ENCODE measurements around the gene KMT2B. TPM values are rescaled to one million over a fixed set of nuclear protein-coding genes. Genes with fewer than 3 reads are reported as not detected.

Gene KMT2B
- total RNA-seq, 1 experiment from 2014 or later, result 66.6 TPM

DNA sequence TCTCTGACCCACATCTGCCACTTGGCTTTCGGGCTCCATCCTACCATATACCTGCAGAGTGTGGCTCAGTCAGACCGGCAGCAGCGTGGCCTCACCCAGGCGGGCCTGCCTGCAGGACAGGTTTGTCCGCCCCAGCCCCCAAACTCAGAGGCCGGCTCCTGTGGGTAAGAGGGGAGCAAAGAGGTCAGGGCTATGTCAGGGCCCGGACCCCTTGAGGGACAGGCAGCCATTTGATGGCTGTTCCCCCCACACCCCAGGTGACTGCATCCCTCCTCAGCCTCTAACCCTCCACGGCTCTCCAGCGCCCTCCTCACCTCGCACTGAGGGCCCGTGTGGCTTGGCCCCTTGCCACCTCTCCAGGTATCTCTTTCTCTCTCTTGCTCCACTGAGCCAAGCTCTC lies 25.8 kb upstream of the KMT2B start:
- Mint-ChIP-seq H3K27me3 (ENCODE audit: low read depth) (peaks cover 3% of the 10 kb centered on the region), H3K4me1 (no peaks in the 10 kb centered on the region; the same call in 1 of the 2 replicates), H3K27ac (no peak overlapping the region), H3K4me3 (no peak overlapping the region), H3K36me3 (no peaks in the 10 kb centered on the region), H3K9me3 (peaks cover 4% of the 10 kb centered on the region; the same call in 1 of the 2 replicates)
- ChIA-PET CTCF (interaction anchor here (0.6 to 3.5 kb wide), 9 partner anchors 10 to 358 kb away, joined by 3 to 16 read pairs (median 7); partner anchors contain the start of gene HAUS5), POLR2A (interaction anchor here (0.6 to 2.2 kb wide), 2 partner anchors 11 to 53 kb away, joined by 4 to 5 read pairs; no protein-coding TSS in a partner anchor)
- ATAC-seq, result no peak
- DNase-seq (ENCODE audit: low spot score), result no peak
- TF ChIP-seq PRRX2 (CRISPR knock-in tag; IDR thresholded peaks at IDR 0.05) (no peak), ZNF423 (CRISPR knock-in tag; IDR thresholded peaks at IDR 0.05) (no peak), MYBL2 (CRISPR knock-in tag; IDR thresholded peaks at IDR 0.05) (no peak), SMAD4 (CRISPR knock-in tag; IDR thresholded peaks at IDR 0.05) (no peak), RELA (CRISPR knock-in tag; IDR thresholded peaks at IDR 0.05; ENCODE audit: borderline replicate concordance) (no peak), NR1H2 (CRISPR knock-in tag; IDR thresholded peaks at IDR 0.05) (no peak), TEAD4 (CRISPR knock-in tag; IDR thresholded peaks at IDR 0.05) (no peak), ZNF232 (CRISPR knock-in tag; IDR thresholded peaks at IDR 0.05) (no peak), GTF2I (CRISPR knock-in tag; conservative IDR thresholded peaks at IDR 0.05) (no peak), ESRRA (CRISPR knock-in tag; IDR thresholded peaks at IDR 0.05; ENCODE audit: borderline replicate concordance) (no peak), OVOL2 (CRISPR knock-in tag; IDR thresholded peaks at IDR 0.05; ENCODE audit: borderline replicate concordance) (no peak), TCF7 (CRISPR knock-in tag; IDR thresholded peaks at IDR 0.05; ENCODE audit: low read depth) (no peak), HMGA2 (CRISPR knock-in tag; IDR thresholded peaks at IDR 0.05) (no peak)
- TF ChIP-seq, protein P1, sequence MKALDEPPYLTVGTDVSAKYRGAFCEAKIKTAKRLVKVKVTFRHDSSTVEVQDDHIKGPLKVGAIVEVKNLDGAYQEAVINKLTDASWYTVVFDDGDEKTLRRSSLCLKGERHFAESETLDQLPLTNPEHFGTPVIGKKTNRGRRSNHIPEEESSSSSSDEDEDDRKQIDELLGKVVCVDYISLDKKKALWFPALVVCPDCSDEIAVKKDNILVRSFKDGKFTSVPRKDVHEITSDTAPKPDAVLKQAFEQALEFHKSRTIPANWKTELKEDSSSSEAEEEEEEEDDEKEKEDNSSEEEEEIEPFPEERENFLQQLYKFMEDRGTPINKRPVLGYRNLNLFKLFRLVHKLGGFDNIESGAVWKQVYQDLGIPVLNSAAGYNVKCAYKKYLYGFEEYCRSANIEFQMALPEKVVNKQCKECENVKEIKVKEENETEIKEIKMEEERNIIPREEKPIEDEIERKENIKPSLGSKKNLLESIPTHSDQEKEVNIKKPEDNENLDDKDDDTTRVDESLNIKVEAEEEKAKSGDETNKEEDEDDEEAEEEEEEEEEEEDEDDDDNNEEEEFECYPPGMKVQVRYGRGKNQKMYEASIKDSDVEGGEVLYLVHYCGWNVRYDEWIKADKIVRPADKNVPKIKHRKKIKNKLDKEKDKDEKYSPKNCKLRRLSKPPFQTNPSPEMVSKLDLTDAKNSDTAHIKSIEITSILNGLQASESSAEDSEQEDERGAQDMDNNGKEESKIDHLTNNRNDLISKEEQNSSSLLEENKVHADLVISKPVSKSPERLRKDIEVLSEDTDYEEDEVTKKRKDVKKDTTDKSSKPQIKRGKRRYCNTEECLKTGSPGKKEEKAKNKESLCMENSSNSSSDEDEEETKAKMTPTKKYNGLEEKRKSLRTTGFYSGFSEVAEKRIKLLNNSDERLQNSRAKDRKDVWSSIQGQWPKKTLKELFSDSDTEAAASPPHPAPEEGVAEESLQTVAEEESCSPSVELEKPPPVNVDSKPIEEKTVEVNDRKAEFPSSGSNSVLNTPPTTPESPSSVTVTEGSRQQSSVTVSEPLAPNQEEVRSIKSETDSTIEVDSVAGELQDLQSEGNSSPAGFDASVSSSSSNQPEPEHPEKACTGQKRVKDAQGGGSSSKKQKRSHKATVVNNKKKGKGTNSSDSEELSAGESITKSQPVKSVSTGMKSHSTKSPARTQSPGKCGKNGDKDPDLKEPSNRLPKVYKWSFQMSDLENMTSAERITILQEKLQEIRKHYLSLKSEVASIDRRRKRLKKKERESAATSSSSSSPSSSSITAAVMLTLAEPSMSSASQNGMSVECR (CRISPR knock-in tag; IDR thresholded peaks at IDR 0.05; ENCODE audit: borderline replicate concordance), result no peak
- TF ChIP-seq, protein P2, sequence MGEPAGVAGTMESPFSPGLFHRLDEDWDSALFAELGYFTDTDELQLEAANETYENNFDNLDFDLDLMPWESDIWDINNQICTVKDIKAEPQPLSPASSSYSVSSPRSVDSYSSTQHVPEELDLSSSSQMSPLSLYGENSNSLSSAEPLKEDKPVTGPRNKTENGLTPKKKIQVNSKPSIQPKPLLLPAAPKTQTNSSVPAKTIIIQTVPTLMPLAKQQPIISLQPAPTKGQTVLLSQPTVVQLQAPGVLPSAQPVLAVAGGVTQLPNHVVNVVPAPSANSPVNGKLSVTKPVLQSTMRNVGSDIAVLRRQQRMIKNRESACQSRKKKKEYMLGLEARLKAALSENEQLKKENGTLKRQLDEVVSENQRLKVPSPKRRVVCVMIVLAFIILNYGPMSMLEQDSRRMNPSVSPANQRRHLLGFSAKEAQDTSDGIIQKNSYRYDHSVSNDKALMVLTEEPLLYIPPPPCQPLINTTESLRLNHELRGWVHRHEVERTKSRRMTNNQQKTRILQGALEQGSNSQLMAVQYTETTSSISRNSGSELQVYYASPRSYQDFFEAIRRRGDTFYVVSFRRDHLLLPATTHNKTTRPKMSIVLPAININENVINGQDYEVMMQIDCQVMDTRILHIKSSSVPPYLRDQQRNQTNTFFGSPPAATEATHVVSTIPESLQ (CRISPR knock-in tag; IDR thresholded peaks at IDR 0.05), result no peak
- TF ChIP-seq, protein P3, sequence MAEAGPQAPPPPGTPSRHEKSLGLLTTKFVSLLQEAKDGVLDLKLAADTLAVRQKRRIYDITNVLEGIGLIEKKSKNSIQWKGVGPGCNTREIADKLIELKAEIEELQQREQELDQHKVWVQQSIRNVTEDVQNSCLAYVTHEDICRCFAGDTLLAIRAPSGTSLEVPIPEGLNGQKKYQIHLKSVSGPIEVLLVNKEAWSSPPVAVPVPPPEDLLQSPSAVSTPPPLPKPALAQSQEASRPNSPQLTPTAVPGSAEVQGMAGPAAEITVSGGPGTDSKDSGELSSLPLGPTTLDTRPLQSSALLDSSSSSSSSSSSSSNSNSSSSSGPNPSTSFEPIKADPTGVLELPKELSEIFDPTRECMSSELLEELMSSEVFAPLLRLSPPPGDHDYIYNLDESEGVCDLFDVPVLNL (CRISPR knock-in tag; IDR thresholded peaks at IDR 0.05; ENCODE audit: borderline replicate concordance, low read depth), result no peak
- TF ChIP-seq, protein P4, sequence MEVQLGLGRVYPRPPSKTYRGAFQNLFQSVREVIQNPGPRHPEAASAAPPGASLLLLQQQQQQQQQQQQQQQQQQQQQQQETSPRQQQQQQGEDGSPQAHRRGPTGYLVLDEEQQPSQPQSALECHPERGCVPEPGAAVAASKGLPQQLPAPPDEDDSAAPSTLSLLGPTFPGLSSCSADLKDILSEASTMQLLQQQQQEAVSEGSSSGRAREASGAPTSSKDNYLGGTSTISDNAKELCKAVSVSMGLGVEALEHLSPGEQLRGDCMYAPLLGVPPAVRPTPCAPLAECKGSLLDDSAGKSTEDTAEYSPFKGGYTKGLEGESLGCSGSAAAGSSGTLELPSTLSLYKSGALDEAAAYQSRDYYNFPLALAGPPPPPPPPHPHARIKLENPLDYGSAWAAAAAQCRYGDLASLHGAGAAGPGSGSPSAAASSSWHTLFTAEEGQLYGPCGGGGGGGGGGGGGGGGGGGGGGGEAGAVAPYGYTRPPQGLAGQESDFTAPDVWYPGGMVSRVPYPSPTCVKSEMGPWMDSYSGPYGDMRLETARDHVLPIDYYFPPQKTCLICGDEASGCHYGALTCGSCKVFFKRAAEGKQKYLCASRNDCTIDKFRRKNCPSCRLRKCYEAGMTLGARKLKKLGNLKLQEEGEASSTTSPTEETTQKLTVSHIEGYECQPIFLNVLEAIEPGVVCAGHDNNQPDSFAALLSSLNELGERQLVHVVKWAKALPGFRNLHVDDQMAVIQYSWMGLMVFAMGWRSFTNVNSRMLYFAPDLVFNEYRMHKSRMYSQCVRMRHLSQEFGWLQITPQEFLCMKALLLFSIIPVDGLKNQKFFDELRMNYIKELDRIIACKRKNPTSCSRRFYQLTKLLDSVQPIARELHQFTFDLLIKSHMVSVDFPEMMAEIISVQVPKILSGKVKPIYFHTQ (CRISPR knock-in tag; IDR thresholded peaks at IDR 0.05), result no peak
- TF ChIP-seq, protein P5, sequence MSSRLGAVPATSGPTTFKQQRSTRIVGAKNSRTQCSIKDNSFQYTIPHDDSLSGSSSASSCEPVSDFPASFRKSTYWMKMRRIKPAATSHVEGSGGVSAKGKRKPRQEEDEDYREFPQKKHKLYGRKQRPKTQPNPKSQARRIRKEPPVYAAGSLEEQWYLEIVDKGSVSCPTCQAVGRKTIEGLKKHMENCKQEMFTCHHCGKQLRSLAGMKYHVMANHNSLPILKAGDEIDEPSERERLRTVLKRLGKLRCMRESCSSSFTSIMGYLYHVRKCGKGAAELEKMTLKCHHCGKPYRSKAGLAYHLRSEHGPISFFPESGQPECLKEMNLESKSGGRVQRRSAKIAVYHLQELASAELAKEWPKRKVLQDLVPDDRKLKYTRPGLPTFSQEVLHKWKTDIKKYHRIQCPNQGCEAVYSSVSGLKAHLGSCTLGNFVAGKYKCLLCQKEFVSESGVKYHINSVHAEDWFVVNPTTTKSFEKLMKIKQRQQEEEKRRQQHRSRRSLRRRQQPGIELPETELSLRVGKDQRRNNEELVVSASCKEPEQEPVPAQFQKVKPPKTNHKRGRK (CRISPR knock-in tag; IDR thresholded peaks at IDR 0.05; ENCODE audit: borderline replicate concordance), result no peak
- TF ChIP-seq, protein P6, sequence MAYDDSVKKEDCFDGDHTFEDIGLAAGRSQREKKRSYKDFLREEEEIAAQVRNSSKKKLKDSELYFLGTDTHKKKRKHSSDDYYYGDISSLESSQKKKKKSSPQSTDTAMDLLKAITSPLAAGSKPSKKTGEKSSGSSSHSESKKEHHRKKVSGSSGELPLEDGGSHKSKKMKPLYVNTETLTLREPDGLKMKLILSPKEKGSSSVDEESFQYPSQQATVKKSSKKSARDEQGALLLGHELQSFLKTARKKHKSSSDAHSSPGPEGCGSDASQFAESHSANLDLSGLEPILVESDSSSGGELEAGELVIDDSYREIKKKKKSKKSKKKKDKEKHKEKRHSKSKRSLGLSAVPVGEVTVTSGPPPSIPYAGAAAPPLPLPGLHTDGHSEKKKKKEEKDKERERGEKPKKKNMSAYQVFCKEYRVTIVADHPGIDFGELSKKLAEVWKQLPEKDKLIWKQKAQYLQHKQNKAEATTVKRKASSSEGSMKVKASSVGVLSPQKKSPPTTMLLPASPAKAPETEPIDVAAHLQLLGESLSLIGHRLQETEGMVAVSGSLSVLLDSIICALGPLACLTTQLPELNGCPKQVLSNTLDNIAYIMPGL (CRISPR knock-in tag; IDR thresholded peaks at IDR 0.05), result no peak
